Dermis blood vessel endothelial cell (primary cell): ENCODE data around the gene RGPD6. TPM values are rescaled to one million over a fixed set of nuclear protein-coding genes. Genes with fewer than 3 reads are reported as not detected.
"Not testable (repeated sequence)": the region's sequence is repeated elsewhere in the genome, so short reads cannot be mapped to it uniquely, and the experiment has no call there.

Experiments used
- DNase-seq: peaks from one replicate; pipeline ENCODE4 v3.0.0; 2010
- total RNA-seq: library from RNA; depleted of rRNA; stranded (reverse); fragments of >200 nt; gene quantifications from 2 replicates; pipeline ENCODE4 v1.2.3, GENCODE V29; 2014

The RGPD6 gene
- total RNA-seq: 31.1 and 46.3 TPM in 2 replicates

DNA sequence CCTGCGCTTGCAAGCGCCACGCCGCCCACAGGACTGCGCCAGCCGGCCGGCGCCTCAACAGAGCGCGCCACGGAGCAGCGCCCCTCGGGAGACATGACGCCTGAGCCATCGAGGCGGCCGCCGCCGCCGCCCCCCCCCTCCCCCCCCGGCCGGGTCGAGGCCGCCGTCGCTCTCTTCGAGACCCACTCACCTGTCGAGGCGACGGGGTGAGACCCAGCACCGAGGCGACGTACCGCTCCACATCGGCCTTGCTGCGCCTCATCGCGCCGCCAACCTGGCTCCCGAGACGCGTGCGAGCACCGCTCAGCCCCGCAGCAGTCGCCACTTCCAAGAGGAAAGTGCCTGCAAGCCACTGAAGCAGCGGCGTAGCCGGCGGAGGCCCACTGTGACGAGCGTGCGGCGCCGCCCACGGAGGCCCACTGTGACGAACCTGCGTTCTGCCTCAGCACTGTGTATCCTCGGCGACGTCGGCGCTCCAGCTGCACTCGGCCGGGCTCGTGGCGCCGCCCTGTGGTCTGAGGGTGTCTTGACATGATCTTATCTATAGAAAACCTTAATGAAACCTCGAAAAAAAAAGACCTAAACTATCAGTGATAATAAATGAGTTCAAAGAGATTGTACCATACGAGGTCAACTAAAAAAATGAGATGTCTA lies at the start of gene RGPD6:
RGPD6 (minus strand) TSS at position 460 of the 654 bp plus-strand sequence; CDS start at position 262, 198 bp downstream.
- not testable (repeated sequence) for DNase-seq

DNA sequence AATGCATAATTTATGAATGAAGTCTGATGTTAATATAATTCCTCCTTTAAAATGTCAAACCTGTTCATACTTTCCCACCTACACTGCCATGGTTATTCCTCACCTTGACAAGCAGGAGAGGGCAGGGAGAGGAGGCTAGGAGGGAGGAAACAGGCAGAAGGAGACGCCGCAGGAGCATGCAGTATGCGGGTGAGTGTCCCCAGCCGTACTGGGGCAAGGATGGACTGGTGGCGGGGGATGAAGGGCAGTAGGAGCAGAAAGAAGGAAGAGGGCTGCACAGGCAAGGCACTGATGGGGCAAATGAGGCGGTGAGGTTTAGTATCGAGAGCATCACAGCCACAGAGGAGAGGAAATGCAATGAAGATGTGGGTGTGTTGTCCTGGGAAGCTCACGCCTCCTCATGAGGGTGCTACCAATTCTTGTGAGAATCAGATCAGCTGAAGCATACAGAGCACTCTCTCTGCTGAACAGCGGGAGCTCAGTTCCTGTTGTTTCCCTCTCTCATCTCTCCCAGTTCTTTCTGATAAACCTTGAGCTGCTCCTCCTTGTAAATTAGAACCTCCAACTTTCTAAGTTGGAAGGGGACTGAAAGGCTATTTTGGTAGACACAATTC lies 42.4 kb upstream of the RGPD6 start:
- not testable (repeated sequence) for DNase-seq

DNA sequence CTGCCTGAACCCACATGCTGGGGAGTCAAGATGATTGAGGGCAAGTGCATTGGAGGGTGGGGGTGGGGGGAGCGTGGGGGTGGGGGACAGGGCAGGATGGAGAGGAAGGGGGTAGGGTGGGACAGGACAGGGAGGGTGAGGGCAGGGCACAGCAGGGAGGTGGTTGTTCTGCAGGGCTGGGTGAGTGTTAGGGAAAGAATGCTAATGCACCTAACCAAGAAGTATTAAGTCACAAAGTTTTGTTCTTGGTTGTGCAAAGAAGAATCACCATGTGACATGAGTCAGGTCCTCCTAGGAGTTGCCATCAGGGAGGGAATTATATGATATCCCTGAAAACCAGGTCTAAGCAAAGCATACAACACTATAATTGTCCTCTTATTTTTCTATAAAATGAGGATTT lies 36.9 kb upstream of the RGPD6 start:
- not testable (repeated sequence) for DNase-seq

DNA sequence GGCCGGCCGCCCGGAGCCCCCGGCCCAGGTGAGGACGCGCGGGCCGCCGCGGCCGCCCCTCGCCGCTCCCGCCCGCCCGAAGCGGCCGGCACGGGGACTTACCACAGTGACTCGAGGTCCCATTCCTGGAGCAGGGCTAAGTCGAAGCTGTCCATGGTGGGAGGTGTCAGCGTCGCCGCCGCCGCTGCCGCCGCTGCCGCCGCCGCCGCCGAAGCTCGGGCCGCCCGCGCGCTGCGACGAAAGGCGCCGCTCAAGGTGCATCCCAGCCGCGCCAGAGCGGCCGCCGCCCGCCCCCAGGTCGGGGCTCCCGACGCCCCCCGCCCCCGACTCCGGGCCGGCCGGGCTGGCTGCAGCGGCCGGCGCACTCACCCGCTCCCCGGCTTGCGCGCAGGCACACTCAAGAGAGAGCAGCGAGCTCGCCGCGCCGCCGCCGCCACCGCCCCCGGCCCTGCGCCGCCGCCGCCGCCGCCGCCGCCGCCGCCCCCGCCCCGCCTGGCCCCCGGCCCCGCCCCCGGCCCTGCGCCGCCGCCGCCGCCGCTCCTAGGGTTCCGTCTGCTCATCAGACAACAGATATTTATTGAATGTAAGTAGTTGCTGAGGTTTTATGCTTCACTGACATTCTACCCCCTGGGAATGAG lies 33.7 kb upstream of the RGPD6 start:
- DNase-seq: not testable (repeated sequence)

DNA sequence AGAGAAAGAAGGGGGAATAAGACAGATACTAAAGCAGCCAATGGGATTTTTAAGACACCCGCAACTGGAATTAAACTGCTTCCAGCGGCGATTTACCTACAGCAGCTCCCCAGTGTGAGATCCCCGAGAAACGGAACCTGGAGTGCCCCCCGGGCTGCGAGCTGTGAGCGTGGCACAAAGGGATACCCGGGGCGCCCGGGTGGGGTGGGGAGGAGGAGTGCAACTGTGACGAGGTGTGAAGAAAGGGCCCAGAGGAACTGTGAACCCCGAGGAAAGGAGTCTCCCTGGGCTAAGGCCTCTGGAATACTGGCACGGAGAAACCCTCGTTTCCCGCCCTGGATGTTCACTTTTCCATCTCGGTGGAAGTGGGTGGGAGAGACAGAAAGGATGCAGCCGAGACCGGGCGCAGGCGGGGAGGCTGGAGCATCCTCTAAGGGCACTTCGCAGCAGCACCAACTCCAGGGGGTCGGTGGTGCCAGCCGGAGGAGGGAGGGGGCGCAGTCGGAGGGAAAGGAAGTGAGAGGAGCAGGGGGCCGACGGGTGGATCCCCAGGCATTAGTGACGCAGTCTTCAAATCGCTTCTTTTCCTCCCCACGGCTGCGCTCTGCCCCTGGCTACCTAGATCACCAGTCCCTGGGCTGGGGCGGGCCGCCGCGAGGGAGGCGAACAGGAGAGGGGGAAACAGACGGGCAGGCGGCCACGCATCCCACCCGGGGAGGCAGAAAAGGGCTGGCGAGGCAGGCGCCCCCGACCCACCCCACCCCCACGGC lies 33.0 kb upstream of the RGPD6 start:
- not testable (repeated sequence) for DNase-seq

DNA sequence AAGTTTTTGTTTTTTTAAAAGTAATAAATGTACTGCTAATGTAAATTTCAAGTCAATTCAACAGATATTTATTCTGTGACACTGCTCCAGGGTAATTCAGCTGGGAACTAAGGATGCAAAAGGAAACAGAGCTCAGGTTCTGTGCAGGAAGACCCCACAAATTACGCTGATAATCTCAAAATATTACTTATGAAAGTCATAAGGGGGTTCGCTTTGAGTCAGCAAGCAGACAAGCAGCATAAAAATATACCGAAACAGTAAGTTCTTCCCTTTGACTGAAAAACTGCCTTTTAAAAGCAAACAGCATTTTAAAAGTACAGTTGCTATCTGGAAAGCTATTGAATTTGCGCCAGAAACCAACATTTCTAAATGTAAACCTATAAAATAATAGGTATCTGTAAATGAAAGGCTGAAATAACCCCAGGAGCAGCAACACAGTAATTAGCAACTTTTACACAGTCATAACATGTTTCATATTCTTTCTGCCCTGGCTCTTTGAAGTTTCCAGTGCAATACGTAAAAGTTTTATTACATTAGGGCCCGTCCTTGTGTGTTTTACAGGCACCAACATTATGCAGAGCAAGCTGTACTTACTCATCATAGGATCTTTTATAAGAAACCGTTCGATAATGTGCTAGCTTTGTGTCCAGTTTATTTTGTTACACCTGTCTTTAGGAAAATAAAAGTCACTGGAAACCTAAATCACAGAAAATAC lies 31.9 kb upstream of the RGPD6 start:
- not testable (repeated sequence) for DNase-seq

DNA sequence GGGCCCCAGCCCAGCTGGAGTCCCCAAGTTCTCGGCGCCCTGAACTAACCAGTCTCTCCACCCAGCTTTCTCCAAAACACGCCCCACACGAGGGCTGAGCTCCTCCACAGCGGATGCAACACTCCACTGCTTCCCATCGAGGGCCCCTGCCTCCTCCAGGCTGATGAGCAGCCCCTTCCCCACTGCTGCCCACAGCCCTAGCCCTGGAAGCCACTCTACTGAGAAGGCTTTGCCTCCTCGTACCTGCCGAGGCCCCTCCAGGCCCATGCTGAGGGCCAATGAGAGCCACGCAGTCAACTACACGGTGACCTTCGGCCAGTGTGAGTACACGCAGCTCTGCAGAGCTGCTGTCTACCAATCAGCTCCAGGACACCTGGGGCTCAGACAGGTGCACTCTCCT lies 28.0 kb upstream of the RGPD6 start:
- DNase-seq: not testable (repeated sequence)

DNA sequence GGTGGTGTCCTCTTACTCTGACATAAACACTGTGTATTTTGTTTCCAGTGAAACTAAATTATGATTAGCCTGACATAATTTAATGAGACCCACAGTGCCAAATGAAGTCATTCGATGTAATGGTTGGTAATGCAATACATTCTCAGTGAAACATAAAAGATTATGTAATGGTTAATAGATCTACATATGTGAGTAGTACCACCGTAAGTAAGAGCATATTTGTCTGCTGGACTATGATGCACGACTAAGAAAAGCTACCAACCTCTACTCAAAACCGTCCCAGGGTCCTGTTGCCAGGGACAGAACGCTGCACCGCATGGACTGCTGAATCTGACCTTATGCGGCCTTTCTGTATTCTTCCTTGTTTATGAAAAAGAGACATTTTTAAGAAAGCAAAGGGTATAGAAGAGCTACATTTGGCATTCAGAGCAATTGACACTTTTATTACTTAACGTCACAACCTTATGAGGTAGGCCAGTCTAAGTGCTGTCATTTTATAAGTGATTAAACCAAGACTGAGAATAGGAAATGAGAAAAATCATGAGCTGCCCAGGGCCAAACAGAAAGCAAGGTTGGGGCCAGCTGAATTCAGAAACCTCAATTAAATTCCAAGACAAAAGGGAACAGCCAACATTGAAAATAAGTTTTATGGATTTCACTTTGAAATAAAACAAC lies 27.0 kb upstream of the RGPD6 start:
- DNase-seq: not testable (repeated sequence)

DNA sequence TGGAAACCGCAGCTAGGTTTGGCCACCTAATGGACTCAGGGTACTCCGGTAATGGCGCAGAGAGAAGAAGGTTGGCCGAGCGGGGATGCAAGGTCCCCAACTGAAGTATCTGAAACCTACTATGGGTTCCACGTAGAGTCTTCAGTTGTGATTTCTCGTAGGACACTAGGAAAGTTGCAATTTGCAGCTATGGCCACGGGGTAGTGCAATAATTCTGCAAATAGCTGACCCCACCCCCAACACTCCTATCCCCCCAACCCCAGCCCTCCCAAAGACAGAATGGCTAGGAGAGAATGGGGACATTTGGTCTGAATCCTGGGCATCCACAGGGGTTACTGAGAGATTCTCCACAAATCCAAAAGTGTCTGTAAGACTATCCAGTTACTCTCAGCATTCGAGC lies 25.1 kb upstream of the RGPD6 start:
- not testable (repeated sequence) for DNase-seq

DNA sequence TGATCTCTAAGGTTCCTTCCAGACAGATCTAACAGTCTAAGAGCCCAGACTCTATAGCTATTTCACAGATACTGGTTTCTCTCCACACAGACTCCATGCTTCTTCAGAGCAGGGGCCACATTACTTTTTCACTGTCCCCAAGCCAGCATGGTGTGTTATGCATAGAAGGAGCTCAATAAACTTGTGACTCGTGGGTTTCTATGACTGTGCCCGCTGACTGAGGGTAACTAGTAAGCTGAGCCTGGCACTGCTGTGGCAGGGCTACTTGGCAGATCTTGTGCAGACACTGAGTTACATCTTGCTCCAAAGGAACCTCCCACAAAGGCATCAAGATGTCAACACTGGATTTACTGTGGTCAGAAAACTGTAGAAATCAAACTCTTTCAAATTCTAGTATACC lies 15.0 kb upstream of the RGPD6 start:
- DNase-seq: not testable (repeated sequence)

DNA sequence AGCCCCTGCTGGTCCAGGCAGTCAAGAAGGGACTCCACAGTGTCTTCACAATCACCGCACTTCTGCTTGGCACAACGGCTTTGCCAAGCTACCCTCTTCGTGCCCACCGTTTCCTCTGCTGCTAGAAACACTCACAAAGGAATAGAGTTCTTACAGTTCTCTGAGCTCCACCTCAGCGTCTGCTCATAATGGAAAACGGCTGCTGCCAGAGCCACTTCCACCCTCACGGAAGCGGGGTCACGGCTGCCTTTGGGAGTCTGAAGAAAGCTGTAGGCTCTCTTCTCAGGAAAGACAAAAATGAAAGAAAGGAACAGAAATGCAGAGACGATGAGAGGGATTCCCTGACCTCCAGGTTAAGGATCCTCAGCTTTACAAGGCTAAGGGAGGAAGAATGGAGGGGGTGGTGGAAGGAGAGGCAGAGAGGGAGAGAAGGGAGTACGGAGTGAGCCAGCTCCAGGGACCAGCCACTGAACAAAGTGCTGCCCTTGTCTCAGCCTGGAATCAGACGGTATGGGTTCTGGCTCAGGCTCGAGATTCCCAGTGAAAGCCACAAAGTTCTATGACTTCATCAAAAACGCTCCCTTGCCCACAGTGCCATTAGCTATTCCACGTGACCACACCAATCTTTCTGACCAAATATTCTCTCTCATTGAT lies 12.8 kb upstream of the RGPD6 start:
- not testable (repeated sequence) for DNase-seq

DNA sequence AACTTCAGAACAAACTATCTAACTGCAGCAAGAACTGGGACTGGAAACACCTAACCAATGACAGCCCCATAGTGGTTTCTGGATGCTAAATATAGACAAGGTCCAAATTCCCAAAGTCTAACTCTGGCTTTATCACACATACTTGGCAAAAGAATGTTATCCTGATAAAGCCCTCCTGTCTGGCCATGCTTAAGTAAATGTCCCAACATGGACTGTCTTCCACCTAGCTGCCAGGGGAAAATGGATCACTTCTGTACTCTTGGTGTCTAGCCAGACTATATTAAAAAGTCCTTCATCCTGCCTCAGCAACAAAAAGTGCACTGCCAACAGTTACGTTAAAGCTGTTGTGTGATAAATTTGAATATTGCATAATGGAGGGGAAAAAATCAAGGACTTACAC lies 11.5 kb upstream of the RGPD6 start:
- DNase-seq: not testable (repeated sequence)

DNA sequence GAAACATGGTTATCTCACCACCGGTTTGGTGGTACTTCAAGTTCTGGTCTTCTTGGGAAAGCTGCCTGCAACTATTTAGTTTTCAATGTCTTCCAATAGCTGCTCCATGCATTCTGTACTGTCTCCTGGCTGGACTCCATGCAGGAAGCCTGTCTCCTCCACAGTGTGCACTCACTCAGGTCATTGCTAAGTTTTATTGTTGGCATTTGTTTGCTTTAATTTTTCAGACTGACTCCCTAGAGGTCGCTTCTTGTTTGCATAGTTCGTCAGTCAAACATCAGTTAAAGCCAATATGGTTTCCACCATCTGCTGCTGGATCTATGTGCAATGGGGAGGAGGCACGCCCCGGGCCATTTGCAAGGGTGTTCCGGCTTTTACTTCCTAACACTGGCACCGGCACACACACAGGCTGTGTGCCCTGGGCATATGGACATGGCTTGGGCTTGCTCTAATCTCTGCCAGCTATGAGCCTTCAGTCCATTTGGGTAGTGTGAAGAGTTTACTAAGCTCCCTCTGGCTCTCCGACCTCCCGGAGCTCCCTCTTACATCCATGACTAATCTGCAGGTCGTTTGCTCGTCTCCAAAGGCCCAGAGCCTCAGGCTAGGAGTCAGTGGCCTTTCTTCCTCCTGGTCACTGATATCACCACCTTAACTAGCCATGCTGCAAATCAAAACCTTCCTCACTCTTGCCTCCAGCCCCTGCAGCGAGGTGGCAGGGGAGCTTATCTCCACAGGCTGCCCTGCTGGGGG lies 2.4 kb upstream of the RGPD6 start:
- DNase-seq: not testable (repeated sequence)

DNA sequence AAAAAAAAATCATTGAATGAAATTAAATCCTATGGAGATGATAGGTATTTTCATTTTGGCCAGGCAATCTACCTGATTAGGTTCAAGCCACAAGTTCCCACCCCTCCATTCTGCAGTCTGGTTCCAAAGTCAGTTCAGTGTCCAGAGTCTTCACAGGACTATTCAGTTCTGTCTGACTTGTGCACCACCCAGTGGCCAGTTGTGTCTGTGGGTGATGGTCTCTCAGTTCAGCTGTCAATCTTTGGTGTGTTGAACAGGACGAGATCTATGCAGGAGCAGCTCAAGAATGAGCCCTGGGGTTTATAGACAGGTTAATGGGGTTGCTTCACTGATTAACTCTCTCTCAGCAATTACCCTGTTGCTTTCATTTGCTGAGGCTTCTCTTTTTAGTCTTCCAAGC lies 1.4 kb upstream of the RGPD6 start:
- not testable (repeated sequence) for DNase-seq

DNA sequence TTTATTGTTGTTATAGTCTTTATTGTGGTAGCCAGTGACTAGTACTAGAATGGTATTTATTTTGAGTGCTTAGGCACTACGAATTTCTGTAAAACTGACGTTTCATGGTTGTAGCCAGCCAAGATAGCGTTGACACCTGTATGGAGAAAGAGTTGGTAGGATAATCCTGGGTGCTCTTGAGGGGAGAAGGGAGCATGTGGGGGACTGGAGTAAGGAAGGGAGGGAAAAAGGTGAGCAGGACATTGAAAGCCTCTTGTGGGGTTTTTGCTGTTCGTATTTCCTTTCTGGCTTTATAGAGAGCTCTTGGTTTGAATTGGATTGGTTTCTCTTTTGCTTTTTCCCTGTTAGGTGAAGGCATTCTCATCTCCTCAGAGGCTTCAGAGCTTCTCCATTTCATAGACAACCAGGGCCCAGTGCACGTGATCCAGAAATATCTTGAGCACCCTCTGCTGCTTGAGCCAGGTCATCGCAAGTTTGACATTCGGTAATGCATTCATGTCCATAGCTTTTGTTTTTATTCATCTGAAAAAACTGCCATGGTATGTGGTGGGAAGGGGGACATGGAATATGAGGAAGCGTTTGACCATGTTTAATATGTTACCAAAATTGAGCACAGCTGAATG lies 77.2 kb downstream of the RGPD6 start:
- DNase-seq: not testable (repeated sequence)

DNA sequence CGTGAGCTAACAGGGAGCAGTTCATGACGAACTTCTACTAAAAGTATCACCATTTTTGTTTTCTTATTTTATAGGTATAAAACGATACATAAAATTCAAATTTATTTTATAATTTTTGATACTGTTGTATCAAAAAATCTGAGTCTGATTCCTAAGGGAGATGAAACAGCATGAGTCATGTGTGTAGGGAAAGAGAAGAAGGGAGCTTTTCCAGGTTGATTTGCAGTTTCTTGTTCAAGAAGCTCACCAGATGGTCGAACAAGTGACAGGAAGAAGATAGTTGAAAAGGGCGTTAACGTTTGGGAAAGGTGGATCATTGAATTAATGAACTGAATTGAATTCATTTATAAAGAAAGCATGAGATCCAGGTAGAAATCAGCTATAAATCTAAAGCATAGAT lies 81.0 kb downstream of the RGPD6 start:
- not testable (repeated sequence) for DNase-seq

DNA sequence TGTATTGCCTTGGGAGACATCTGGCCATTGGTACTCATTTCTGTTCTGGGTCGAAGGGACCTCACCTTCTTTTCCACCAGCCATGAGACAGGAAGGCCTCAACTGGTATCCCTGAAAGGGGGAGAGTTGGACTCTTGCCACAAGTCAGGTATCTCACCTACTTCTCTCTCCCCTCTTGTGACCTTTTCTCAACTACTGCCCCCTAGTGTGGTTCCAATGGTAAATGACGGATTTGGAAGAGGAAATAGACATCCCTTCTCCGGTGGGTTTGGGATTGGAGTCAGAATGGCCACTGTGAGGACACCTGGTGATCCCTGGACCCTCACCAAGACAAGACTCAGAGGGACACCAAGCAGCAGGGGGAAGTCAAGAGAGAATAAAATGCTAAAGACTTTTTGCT lies 82.5 kb downstream of the RGPD6 start:
- DNase-seq: not testable (repeated sequence)

DNA sequence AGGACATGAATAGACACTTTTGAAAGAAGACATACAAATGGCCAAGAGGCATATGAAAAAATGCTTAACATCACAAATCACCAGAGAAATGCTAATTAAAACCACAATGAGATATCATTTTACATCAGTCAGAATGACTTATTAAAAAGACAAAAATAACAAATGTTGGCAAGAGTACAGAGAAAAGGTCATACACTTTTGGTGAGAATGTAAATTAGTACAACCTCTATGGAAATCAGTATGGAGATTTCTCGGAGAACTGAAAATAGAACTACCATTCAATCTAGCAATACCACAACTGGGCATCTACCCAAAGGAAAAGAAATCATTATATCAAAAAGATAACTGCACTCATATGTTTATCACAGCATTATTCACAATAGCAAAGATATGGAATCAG lies 88.0 kb downstream of the RGPD6 start:
- not testable (repeated sequence) for DNase-seq

DNA sequence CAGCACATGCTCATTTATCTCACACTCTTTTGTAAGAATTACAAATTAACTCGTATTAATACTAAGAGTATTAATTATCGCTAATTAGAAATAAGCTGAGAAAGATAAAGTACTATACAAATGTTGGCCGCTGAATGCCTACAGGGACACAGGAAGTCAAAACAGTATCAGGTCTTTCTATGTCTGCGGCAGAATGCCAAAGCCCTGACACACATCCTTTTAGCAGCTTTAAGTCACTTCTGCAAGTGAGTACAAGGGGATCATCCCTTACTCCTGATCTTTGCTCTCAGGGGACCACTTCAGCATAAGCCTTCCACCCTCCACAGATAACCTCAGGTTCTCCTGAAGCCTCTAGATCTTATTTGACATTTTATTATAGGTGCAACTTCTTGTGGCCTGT lies 94.3 kb downstream of the RGPD6 start:
- DNase-seq: not testable (repeated sequence)

DNA sequence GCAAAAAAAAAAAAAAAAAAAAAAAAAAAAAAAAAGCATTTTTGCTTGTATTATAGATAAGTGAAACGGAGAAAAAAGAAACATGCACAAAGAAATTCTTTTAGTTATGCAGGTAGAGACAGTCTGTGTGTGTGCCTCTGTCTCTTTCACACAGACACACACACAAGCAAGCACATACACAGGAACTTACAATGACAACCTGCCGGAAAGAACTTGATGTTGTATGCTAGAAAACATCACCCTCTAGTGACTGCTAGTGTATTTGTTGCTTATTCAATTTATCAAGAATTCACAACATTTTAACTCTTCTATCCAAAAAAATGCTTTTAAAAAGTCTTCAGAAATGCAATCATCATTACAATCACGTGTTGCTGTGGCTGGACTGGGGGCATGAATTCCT lies 95.8 kb downstream of the RGPD6 start:
- DNase-seq: not testable (repeated sequence)
